Measurements from ENCODE around the gene HLA-F.

HLA-F gene

GRCh38 chr6:29724937-29725869 lies 2.0 kb downstream of the HLA-F start:
- Histone ChIP-seq H3K9ac (ENCODE audit: low read length) (no peak overlapping the region), H3K4me3 (ENCODE audit: low read depth, low read length) (no peak overlapping the region), H3K27me3 (ENCODE audit: control insufficient read depth, insufficient read depth, low read length) (peaks cover 62% of the 10 kb centered on the region), H3K4me1 (ENCODE audit: control insufficient read depth, insufficient read depth, low read length) (no peaks in the 10 kb centered on the region), H3K9me3 (ENCODE audit: control insufficient read depth, insufficient read depth, low read depth, low read length) (no peaks in the 10 kb centered on the region), H3K27ac (ENCODE audit: low read depth, low read length) (no peak overlapping the region), H3K36me3 (ENCODE audit: control insufficient read depth, insufficient read depth, low read length) (no peaks in the 10 kb centered on the region)

- H3K9ac ChIP-seq (ENCODE audit: low read length), result no peak overlapping the region
- H3K9me3 ChIP-seq (ENCODE audit: control insufficient read depth, insufficient read depth, low read depth, low read length), result no peaks in the 10 kb centered on the region
- H3K36me3 ChIP-seq (ENCODE audit: control insufficient read depth, insufficient read depth, low read length), result no peaks in the 10 kb centered on the region
- H3K27me3 ChIP-seq (ENCODE audit: control insufficient read depth, insufficient read depth, low read length), result peaks cover 69% of the 10 kb centered on the region
- H3K4me3 ChIP-seq (ENCODE audit: low read depth, low read length), result no peak overlapping the region
- H3K27ac ChIP-seq (ENCODE audit: low read depth, low read length), result no peak overlapping the region
- H3K4me1 ChIP-seq (ENCODE audit: control insufficient read depth, insufficient read depth, low read length), result no peaks in the 10 kb centered on the region
Measured at GRCh38 chr6:29726001-29726400, 2.8 kb downstream of the HLA-F start.

- Histone ChIP-seq H3K27me3 (ENCODE audit: control insufficient read depth, insufficient read depth, low read length) (peaks cover 67% of the 10 kb centered on the region), H3K9me3 (ENCODE audit: control insufficient read depth, insufficient read depth, low read depth, low read length) (no peaks in the 10 kb centered on the region), H3K4me3 (ENCODE audit: low read depth, low read length) (no peak overlapping the region)
Measured at GRCh38 chr6:29726571-29727194, 3.4 kb downstream of the HLA-F start.

GRCh38 chr6:29727637-29728036 lies 4.4 kb downstream of the HLA-F start:
- H3K4me1 ChIP-seq (ENCODE audit: control insufficient read depth, insufficient read depth, low read length), result no peaks in the 10 kb centered on the region
- no peak overlapping the region for H3K4me3 ChIP-seq (ENCODE audit: low read depth, low read length)
- H3K36me3 ChIP-seq (ENCODE audit: control insufficient read depth, insufficient read depth, low read length), result no peaks in the 10 kb centered on the region
- H3K9ac ChIP-seq (ENCODE audit: low read length), result no peak overlapping the region
- H3K27ac ChIP-seq (ENCODE audit: low read depth, low read length), result no peak overlapping the region
- no peaks in the 10 kb centered on the region for H3K9me3 ChIP-seq (ENCODE audit: control insufficient read depth, insufficient read depth, low read depth, low read length)
- H3K27me3 ChIP-seq (ENCODE audit: control insufficient read depth, insufficient read depth, low read length), result peaks cover 59% of the 10 kb centered on the region

More at GRCh38 chr6:29726571-29727194, 3.4 kb downstream of the HLA-F start:
- Histone ChIP-seq H3K27ac (ENCODE audit: low read depth, low read length) (no peak overlapping the region), H3K36me3 (ENCODE audit: control insufficient read depth, insufficient read depth, low read length) (no peaks in the 10 kb centered on the region), H3K9ac (ENCODE audit: low read length) (no peak overlapping the region), H3K4me1 (ENCODE audit: control insufficient read depth, insufficient read depth, low read length) (no peaks in the 10 kb centered on the region)

- no peaks in the 10 kb centered on the region for H3K4me1 ChIP-seq (ENCODE audit: control insufficient read depth, insufficient read depth, low read length)
- H3K9me3 ChIP-seq (ENCODE audit: control insufficient read depth, insufficient read depth, low read depth, low read length), result no peaks in the 10 kb centered on the region
- peaks cover 52% of the 10 kb centered on the region for H3K27me3 ChIP-seq (ENCODE audit: control insufficient read depth, insufficient read depth, low read length)
- no peak overlapping the region for H3K27ac ChIP-seq (ENCODE audit: low read depth, low read length)
- H3K36me3 ChIP-seq (ENCODE audit: control insufficient read depth, insufficient read depth, low read length), result no peaks in the 10 kb centered on the region
- H3K9ac ChIP-seq (ENCODE audit: low read length), result no peak overlapping the region
- H3K4me3 ChIP-seq (ENCODE audit: low read depth, low read length), result no peak overlapping the region
Measured at GRCh38 chr6:29728173-29728874, 5.1 kb downstream of the HLA-F start.

GRCh38 chr6:29728875-29729270 lies 5.6 kb downstream of the HLA-F start:
- Histone ChIP-seq H3K27ac (ENCODE audit: low read depth, low read length) (no peak overlapping the region), H3K4me3 (ENCODE audit: low read depth, low read length) (no peak overlapping the region), H3K9me3 (ENCODE audit: control insufficient read depth, insufficient read depth, low read depth, low read length) (no peaks in the 10 kb centered on the region), H3K36me3 (ENCODE audit: control insufficient read depth, insufficient read depth, low read length) (no peaks in the 10 kb centered on the region), H3K27me3 (ENCODE audit: control insufficient read depth, insufficient read depth, low read length) (peaks cover 47% of the 10 kb centered on the region), H3K4me1 (ENCODE audit: control insufficient read depth, insufficient read depth, low read length) (no peaks in the 10 kb centered on the region), H3K9ac (ENCODE audit: low read length) (no peak overlapping the region)

GRCh38 chr6:29729774-29730328 lies 6.6 kb downstream of the HLA-F start:
- Histone ChIP-seq H3K4me3 (ENCODE audit: low read depth, low read length) (no peak overlapping the region), H3K9ac (ENCODE audit: low read length) (no peak overlapping the region), H3K4me1 (ENCODE audit: control insufficient read depth, insufficient read depth, low read length) (no peaks in the 10 kb centered on the region), H3K36me3 (ENCODE audit: control insufficient read depth, insufficient read depth, low read length) (no peaks in the 10 kb centered on the region), H3K9me3 (ENCODE audit: control insufficient read depth, insufficient read depth, low read depth, low read length) (no peaks in the 10 kb centered on the region), H3K27ac (ENCODE audit: low read depth, low read length) (no peak overlapping the region), H3K27me3 (ENCODE audit: control insufficient read depth, insufficient read depth, low read length) (peaks cover 43% of the 10 kb centered on the region)

- Histone ChIP-seq H3K9me3 (ENCODE audit: control insufficient read depth, insufficient read depth, low read depth, low read length) (no peaks in the 10 kb centered on the region), H3K9ac (ENCODE audit: low read length) (no peak overlapping the region), H3K4me1 (ENCODE audit: control insufficient read depth, insufficient read depth, low read length) (no peaks in the 10 kb centered on the region), H3K36me3 (ENCODE audit: control insufficient read depth, insufficient read depth, low read length) (no peaks in the 10 kb centered on the region), H3K4me3 (ENCODE audit: low read depth, low read length) (no peak overlapping the region), H3K27ac (ENCODE audit: low read depth, low read length) (no peak overlapping the region), H3K27me3 (ENCODE audit: control insufficient read depth, insufficient read depth, low read length) (peaks cover 35% of the 10 kb centered on the region)
Measured at GRCh38 chr6:29730575-29731126, 7.4 kb downstream of the HLA-F start.

GRCh38 chr6:29731281-29731680 lies 8.0 kb downstream of the HLA-F start:
- H3K9ac ChIP-seq (ENCODE audit: low read length), result no peak overlapping the region
- no peaks in the 10 kb centered on the region for H3K36me3 ChIP-seq (ENCODE audit: control insufficient read depth, insufficient read depth, low read length)
- no peak overlapping the region for H3K4me3 ChIP-seq (ENCODE audit: low read depth, low read length)
- peaks cover 29% of the 10 kb centered on the region for H3K27me3 ChIP-seq (ENCODE audit: control insufficient read depth, insufficient read depth, low read length)
- no peak overlapping the region for H3K27ac ChIP-seq (ENCODE audit: low read depth, low read length)
- H3K4me1 ChIP-seq (ENCODE audit: control insufficient read depth, insufficient read depth, low read length), result no peaks in the 10 kb centered on the region
- no peaks in the 10 kb centered on the region for H3K9me3 ChIP-seq (ENCODE audit: control insufficient read depth, insufficient read depth, low read depth, low read length)

- no peak overlapping the region for H3K27ac ChIP-seq (ENCODE audit: low read depth, low read length)
- H3K4me3 ChIP-seq (ENCODE audit: low read depth, low read length), result no peak overlapping the region
- no peak overlapping the region for H3K9ac ChIP-seq (ENCODE audit: low read length)
- no peaks in the 10 kb centered on the region for H3K9me3 ChIP-seq (ENCODE audit: control insufficient read depth, insufficient read depth, low read depth, low read length)
- H3K4me1 ChIP-seq (ENCODE audit: control insufficient read depth, insufficient read depth, low read length), result no peaks in the 10 kb centered on the region
- H3K27me3 ChIP-seq (ENCODE audit: control insufficient read depth, insufficient read depth, low read length), result peaks cover 18% of the 10 kb centered on the region
- no peaks in the 10 kb centered on the region for H3K36me3 ChIP-seq (ENCODE audit: control insufficient read depth, insufficient read depth, low read length)
Measured at GRCh38 chr6:29733057-29733456, 9.8 kb downstream of the HLA-F start.

Data from HUES6 (cell line).